ENCODE results near the gene SCAMP2.
A peak's percentile ranks its signal among the peaks of the same experiment; 100 is the strongest.

Gene SCAMP2

DNA sequence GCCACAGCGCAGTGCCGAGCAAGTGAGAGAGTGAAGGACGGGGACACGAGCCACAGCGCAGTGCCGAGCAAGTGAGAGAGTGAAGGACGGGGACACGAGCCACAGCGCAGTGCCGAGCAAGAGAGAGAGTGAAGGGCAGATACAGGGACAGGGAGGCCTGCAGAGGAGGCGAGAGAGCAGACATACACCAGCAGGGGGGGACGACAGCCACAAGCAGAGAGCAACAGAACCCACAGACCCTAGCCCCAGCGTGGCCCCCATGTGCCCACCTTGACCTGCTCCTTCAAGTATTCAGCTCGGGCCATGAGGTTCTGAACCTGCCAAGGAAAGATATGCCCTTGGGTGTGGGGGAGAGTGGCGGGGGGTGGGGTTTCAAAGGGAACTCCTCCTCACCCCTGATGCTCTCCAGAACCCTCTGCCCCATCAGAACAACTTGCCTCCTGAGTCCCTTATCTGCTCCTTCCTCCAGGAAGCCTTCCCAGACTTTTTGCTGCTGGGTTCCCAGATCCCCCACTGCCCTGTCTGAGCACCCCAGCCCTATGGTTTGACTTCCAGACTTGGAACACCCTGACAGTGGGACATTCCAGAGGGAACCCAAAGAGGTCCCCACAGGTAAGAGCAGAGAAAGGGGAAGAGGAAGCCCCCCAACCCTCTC, 35.6 kb downstream of the SCAMP2 start:
- no peak for DNase-seq

DNA sequence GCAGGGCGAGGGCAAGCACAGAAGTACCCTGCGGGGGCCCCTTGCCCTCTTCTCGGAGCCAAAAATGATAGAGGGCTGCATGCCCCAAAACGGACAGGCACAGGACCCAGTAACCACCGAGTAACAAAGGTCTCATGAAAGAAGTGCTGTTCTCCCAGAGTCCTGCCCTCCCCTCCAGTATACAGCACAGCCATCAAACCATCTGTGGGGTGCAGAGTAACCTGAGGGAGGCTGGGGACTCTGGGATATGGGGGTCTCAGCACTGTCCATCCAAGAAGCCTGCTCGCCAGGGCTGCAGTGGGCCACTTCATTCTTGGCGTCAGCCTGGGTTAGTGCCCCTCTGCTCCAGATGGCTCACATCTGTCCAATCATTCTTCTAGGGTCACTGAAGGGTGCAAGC, 36.3 kb downstream of the SCAMP2 start:
- no peak for DNase-seq

DNA sequence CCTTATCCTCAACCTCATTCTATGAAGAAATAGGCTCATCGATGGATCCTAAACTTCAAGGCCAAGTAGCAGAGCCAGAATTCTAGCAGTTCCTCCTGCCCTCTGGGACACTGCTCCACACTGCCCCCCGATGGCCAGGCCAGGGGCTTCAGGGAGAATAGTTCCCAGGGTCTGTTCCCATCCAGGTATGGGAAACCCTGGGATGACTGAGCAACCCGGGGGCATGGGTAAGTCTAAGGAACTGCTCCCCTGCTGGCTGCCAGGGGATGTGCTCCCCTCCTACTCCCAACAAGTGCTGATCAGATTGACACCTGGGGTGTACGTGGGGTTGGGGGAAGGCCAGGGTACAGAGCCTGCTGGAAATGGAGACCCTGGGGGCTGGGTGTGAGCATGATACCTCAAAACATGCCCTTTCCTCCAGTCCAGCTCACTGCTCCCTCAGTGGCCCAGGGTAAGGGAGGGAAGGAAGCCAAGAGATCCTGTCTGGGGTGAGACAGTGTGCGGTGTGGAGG, 37.8 kb downstream of the SCAMP2 start:
- DNase-seq: peak in 1 of 2 experiments; percentile 44

DNA sequence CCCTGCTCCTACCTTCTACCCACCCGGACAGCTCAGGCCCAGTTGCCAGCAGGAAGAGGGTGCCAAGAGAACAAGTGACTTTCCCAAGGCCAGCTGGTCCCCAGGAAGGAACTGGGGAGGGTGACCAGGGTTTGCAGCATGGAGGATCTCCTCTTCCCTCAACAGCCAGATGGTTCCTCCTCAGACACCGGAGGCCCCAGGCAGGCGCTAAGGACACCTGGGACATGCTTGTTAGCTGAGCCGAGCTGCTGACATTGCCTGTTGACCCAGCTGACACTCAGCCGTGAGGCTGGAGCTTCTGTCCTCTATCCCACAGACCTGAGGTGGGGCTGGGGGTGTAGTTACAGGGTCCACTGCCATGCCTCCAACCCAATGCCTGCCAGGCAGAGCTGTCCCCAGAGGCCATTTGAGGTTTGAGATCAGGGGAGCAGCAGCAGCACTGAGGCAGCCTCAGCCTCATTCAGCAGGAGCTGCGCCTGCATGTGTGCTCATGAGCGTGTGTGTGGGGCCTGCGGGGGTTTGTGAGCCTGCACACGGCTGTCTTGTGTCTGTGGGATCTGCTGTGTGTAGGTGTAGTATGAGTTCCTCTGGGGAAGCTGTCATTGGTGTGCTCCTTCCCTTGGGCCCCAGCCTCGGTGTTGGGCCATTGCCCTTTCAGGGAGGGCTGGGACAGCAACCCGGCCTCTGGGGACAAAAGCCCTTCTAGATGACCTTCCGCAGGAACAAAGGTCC, 39.6 kb downstream of the SCAMP2 start:
- DNase-seq: no peak

DNA sequence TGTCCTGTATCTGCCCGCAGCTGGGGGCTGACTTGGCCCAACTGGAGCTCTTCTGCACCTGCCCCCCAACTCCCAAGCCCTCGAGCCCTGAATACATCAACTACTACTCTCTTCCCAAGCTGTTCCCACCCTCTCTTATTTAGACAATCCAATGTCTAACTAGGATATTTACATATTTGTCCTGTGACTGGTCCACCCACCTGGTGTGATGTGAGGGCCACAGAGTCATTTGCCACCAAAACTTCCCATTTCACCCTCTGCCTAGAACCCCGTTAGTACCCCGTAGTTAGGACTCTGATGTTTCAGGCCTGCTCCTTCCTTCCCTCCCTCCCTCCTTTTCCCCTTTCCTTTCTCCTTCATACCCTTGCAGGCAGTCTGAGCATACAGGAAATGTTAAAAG, 40.3 kb downstream of the SCAMP2 start:
- DNase-seq: no peak

DNA sequence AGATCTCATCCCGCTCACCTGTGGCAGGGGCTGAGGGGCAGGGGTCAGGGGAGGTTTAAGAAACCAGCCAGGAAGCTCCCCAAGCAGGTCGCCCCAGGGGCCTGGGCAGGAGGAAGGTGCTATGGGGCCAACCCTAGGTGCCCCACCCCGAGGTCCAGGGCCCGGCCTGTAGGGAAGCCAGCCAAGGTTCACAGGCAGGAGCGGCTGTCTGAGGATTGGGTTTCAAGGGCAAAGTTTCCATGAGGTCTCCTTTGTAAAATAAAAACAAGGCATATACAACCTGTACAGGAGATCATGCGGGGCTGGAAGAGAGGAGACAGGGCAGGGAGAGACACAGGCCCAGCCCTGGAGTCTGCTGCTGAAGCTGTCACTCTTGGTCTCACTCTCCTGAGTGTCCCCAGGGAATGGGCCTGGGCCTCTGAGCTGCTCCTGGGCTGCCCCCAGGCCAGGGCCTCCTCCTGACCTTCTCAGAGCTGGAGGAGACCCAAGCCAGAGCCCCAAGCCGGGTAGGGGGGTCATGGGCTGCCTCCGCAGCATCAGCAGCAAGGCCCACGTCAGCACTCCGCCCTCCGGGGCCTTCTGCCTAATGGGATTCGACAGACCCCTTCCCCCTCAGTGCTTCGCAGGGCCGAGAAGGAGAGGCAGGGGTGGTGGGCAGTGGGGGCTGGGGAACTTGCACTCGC, 41.2 kb downstream of the SCAMP2 start:
- DNase-seq: no peak

DNA sequence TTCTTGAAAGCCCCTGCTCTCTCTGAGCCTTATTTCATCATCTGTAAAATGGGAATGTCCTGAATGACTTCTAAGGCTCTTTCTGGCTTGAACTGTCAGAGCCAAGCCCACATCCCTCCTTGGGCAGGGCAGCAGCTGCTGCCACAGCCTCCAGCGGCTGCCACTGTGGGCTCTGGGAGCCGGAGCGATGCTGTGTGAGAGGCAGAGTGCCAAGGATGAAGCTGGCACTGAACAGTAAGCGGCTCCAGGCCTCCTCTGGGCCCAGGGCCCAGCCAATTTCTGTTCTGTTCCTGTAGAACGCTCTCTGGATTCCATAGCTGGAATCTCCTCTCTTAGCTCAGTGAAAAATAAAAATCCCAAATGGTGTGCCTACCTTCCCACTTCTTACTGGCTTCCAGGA, 42.3 kb downstream of the SCAMP2 start:
- DNase-seq: no peak

DNA sequence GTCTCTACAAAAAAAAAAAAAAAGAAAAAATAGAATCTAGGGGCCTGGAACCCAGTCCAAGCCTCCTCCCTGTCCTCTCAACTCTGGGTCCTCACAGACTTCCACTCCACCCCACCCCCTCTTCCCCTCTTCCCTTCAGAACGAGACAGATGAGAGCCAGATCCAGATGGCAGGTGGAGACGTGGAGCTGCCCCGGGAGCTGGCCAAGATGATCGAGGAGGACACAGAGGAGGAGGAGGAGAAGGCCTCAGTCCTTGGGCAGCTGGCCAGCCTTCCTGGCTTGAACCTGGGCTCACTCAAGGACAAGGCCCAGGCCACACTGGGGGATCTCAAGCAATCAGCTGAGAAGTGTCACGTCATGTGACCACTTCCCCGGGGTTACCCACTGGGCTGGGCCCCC, 43.2 kb downstream of the SCAMP2 start:
- DNase-seq: no peak

DNA sequence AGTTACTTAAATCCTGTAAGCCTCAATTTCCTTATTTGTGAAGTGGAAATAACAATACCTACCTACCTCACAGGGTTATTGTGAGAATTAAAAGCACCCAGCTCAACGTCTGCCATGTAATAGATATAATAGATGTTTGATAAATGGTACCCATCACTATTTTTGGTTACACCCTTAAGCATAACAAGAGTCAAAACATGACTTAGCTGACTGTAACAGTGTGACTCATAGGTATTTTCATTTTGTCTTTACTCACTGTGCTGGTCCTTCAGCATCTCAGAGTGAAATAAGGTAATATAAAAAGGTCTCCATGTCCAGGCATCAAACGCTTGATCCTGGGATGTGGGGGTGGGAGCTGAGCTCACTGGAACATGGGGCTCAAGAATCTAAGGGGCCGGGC, 43.7 kb downstream of the SCAMP2 start:
- DNase-seq: no peak

DNA sequence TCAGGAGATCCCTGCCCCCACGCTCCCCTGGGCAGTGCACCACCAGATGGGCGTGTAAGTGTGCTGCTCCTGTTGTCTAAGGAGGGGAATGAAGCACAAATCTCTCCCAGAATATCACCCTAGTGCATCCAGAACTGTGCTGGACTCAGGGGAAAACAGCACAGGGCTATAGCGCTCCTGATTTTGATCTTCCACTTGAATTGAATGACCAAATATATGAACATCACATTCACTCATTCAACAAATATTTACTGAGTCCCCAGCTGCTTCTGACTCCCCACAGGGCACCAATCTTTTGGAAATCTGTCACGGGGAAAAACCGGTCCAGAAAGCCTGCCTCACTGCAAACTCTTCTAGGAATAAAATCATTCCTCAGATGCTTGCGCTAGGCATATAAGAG, 44.3 kb downstream of the SCAMP2 start:
- DNase-seq: no peak

DNA sequence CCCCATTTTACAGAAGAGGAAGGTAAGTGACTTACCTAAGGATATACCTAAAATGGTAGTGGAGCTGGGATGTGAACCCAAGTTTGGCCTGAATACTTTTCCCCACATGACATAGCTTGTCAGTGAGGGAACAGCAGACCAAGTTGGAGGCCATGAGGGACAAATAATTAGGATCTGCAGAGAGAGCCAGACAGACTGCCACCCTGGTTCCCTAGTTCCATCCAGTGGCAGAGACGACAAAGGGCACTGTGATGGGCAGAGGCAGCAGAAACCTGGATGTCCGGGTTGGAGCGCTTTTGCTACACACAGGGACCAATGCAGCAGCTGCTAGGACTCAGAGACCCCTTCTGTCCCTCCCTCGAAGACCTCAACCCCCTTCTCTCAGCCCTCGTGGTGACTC, 45.6 kb downstream of the SCAMP2 start:
- no peak for DNase-seq

DNA sequence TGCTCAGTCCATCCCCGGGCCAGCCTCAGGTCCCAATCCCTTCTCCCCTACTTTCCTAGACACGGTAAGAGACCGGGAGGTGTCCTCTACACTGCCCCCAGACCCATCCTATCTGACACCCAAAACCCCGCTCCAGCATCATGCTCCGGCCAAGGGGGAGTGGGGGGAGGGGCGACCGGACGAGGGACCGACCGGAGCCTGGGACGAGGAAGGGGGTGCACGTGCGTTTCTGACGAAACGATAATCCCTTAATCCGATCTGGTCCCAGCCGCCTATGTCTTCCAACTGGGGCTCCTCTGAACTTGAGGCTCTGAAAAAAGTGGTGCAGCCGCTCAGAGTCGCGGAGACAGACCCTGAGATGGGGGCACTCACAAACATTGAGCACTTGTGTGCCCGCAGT, 46.2 kb downstream of the SCAMP2 start:
- DNase-seq: no peak

DNA sequence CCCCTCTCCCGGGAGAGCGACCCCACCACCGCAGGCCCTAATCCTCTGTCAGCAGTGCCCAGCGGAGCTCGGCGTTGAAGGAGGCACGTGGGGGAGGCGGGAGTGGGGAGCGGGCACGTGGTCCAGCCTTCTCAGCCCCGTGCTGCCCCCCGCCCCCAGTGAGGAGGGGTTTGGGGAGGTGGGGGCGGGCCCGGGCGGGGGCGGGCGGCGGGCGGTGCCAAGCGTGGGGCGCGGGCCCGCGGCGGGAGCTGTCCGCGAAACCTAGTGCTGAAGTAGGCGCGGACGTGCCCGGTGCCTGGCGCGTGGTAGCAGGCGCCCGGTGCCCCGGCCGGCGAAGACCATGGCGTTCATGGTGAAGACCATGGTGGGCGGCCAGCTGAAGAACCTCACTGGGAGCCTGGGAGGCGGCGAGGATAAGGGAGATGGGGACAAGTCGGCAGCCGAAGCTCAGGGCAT, 46.8 kb downstream of the SCAMP2 start, which contains the start of gene CPLX3:
Gene CPLX3, plus strand, starts transcription at position 264 of the 456 bp plus-strand sequence. Its CDS starts 77 bp downstream, at position 341.
- no peak for DNase-seq

DNA sequence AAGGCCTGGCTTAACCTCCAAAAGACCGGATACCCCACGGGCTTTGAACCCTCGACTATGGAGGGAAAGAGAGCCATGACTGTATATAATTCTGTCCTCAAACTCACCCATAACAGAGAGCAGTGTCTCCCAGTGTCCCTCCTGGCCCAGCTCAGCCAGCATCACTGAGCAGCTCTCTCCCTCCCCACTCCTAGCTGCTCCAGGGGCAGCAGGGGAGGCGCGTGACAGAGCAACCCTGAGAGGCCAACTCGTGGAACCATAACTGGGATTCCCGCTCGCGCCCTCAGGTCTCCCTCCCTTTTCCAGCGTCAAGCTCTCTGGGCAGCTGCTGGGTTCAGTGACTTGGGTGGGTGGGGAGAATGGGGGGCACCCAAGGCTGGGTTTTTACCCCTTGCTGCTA, 47.3 kb downstream of the SCAMP2 start:
- no peak for DNase-seq

DNA sequence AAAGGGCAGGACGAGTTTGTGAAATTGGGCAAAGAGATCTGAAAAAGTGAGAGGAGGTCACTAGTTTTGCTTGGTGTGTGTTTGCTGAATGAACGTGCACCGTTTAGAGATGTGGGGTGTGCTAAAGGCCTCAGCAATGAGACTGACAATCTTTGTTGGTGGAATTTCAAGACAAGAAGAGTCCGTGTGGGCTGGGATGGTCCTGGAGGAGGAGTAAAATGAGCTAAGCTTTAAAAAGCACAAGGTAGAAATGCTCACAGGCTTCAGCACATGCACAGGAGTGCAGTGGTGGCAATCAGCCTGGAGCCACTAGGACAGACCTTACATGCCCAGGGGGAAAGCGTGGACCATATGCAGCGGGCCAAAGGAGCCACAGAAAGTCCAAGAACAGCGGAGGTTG, 48.2 kb downstream of the SCAMP2 start:
- DNase-seq: no peak

DNA sequence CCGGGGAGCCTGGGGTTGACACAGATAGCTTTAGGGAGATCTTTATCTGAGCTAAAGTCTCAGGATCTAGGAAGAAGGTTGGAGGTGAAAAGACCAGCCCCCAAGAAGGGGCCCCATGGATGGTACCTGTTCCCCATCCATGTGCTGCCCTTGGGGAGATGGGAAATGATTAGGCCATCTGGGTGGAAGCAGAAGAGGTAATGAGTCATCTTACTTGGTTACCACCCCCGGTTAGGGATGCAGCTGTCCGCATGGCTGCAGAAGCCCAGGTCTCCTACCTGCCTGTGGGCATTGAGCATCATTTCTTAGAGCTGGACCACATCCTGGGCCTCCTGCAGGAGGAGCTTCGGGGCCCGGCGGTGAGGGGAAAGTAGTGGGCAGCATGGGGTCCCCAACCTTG, 49.8 kb downstream of the SCAMP2 start:
- DNase-seq: no peak

DNA sequence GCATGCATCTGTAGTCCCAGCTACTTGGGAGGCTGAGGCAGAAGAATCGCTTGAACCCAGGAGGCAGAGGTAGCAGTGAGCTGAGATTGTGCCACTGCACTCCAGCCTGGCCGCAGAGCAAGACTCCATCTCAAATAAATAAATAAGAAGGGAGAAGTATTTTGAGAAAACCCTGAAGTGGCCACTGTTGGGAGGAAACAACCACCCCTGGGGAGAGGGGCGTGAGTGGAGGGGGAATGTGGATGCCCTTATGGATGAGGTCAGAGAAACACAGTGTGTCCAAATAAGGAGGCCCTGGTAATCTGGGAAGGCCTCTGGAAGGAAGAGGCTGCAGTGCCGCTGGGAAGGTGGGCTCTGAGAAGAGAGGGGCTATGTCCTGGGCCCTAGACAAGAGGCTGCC, 50.9 kb downstream of the SCAMP2 start:
- no peak for DNase-seq

DNA sequence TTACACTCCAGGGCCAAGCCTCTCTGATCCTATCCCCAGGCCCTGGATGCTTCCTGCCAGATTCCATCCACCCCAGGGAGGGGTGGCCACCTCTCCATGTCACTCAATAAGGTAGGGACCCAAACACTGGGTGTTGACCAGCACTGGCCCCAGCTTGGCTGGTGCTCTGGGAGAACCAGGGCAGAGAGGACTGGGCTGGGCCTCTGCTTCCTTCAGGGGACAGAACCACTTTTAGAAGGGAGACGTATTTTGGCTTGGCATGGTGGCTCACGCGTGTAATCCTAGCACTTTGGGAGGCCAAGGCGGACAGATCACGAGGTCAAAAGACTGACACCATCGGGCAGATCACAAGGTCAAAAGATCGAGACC, 51.4 kb downstream of the SCAMP2 start:
- no peak for DNase-seq

DNA sequence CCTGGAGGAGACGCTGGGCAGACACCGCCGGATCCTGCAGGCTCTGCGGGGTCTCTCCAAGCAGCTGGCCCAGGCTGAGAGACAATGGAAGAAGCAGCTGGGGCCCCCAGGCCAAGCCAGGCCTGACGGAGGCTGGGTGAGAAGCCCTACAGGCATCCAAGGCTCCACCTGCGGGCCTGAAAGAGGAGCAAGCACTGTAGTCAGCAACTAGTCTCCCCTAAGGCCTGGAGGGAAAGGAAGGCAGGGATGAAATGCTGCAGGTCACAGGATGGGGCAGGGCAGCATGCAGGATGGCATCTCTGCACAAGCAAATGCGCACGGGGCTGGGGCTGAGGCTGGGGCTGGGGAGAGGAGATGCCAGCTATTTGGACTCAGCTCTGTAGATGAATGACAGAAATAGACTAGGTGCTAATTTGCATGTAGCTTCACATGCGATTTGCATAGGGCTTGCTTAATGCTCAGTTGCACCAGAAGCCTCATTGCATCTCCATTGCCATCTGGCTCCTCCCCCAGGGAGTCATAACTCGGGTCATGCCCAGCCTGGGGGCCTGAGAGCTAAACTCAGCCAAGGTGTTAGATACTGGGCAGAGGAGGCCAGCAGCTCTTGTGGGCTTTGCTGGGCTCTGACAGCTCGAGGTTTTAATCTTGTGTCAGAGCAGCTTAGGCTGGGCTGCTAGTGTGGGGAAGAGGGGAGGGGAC, 51.9 kb downstream of the SCAMP2 start:
- DNase-seq: no peak

DNA sequence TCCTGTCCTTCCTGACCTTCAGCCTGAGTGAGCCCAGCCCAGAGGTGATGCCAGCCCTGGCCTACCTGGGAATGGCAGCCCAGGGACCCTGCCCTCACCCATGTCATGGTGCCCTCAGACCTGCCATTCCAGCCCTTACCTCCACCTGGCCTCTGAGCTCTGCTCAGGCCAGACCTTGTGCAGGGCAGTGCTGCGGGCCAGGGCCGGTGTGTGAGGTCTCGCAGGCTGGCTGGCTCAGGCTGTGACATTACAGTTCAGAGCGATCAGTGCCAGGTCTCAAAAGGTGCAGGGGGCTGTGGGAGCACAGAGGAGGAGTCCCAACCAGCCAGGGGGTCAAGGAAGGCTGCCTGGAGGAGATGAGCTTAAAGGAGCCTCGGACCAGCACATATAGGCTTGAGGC, 53.1 kb downstream of the SCAMP2 start:
- DNase-seq: no peak

DNA sequence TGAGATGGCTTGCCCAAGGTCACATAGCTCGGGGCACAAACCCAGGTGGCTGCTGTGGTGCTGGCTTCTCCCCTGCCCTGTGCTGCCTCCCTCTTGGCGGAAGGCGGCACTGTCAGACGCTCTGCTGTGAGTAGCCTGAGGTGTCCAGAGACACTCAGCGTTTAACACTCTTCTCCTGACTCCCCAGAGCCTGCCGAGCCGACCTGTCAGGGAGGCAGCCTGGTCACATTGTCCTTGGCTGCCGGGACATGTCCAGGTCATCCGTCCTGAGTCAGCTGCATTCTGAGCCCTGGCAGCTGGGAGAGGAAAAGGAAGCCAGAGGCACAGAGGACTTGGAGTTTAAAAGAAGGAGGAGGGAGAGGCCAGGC, 55.8 kb downstream of the SCAMP2 start:
- no peak for DNase-seq

DNA sequence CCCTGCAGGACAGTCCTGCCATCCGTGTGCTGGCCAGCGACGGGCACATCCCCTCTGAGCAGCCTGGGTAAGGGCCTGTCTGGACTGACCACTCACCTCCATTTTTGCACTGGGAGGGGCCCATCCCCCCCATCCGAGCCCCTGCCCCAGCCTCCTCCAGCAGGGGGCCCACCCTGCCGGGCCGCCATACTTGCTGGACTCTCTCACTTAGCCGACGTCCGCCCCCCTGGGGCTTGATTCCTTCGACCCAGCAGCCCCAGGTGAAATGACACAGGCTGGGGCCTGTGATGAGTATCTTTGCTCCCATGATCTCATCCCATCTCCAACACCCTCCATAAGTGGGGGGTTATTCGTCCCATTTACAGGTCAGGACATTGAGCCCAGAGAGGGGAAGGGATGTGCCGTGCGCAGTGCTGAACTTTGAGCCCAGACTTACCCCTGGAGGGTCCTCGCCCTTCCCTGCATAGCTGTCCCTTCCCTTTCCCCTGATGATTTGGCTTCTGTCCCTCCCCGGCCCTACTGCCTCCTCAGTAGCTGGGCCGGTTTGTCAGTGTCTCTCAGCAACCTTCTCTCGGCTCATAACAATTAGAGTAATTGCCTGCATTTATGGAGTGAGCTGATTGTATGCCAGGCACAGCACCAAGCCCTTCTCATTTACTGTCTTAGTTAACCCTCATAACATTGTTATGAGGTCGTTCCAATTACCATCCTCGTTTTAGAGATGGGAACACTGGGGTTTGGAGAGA, 56.4 kb downstream of the SCAMP2 start:
- DNase-seq: no peak

DNA sequence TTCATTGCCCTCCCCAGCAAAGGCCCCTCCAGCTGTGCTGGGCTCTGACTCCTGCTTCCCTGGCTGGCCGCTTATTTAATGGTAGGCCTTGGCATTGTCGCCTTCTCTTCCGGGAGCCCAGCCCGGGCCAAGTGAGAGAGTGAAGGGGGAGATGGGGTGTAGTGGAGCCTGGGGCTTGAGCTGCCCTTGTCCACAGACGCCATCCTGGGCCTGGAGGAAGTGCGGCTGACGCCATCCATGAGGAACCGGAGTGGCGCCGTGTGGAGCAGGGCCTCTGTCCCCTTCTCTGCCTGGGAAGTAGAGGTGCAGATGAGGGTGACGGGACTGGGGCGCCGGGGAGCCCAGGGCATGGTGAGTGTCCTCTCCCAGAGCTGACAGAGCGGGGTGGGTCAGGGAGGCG, 57.2 kb downstream of the SCAMP2 start:
- DNase-seq: no peak

Measured in NCI-H1930 (cell line).